ENCODE results near the gene SEPTIN6.
"Not testable (repeated sequence)": the region's sequence is repeated elsewhere in the genome, so short reads cannot be mapped to it uniquely, and the experiment has no call there.

Gene SEPTIN6

DNA sequence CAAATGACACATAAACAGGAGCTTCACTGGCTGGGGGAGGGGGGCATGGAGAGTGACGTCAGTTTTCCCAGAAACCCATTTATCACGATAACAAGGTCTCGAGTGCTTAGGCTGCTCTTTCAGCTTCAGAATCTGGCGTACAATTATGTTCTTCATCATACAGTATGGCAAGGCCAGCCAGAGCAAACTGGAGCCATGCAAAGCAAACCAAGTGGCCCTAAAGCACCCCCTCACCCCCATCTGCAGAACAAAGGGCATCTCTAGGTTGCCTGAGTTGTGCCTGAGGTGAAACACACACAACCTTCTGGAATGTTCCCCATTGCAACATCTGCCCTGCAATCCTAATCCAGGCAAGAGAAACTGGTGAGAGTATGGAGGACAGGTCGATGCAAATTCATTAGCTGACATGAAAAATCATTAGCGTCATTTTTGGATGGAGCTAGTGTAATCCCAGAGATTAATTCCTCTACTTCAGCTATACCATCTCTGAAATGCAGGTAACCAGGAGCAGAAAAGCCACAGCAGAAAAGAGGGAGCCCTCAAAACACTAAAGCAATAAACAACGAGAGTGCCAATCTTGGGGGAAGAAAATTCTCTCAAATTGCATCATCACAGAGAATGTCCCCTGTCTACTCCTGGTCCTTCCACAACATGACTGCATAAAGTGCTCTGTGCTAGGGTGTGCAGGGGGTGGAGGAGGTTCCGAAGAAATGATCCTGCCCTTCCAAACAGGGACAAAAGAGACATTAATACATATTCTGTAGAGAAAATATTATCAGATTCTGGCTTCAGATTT is 1.8 kb downstream of the SEPTIN6 start:
- peak overlapping the region; percentile 82 for H3K4me3 ChIP-seq (ENCODE audit: low read depth, low read length)
- no peak for TF ChIP-seq CTCF (IDR thresholded peaks at IDR 0.05; ENCODE audit: insufficient read depth, low read depth, low read length, missing control alignments)
- peak; percentile 60 for DNase-seq (ENCODE audit: low read depth)

DNA sequence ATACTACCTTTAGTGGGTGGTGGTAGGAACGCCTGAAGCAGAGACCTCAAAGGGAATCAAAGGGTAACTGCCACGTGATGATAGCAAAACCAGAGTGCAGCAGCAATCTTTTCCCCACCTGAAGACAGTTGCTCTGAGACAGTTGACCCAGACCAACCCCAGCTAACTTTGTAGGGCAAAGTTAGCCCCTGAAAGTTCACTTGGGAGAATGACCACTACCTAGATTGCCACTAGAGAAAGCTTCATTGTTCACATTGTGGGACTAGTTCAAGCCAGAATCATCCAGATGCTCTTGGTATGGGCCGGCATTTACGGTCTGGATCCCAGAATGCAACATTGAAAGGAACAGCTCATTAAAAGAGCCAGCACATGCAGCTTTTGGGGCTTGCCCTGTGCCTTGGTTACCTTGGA is 4.1 kb downstream of the SEPTIN6 start:
- DNase-seq (ENCODE audit: low read depth) = peak; percentile 64
- peak overlapping the region; percentile 82 for H3K4me3 ChIP-seq (ENCODE audit: low read depth, low read length)
- TF ChIP-seq CTCF (IDR thresholded peaks at IDR 0.05; ENCODE audit: insufficient read depth, low read depth, low read length, missing control alignments) = no peak

GRCh38 chrX:119687661-119688413 is 5.1 kb downstream of the SEPTIN6 start:
- DNase-seq (ENCODE audit: low read depth) = peak; percentile 35

DNA sequence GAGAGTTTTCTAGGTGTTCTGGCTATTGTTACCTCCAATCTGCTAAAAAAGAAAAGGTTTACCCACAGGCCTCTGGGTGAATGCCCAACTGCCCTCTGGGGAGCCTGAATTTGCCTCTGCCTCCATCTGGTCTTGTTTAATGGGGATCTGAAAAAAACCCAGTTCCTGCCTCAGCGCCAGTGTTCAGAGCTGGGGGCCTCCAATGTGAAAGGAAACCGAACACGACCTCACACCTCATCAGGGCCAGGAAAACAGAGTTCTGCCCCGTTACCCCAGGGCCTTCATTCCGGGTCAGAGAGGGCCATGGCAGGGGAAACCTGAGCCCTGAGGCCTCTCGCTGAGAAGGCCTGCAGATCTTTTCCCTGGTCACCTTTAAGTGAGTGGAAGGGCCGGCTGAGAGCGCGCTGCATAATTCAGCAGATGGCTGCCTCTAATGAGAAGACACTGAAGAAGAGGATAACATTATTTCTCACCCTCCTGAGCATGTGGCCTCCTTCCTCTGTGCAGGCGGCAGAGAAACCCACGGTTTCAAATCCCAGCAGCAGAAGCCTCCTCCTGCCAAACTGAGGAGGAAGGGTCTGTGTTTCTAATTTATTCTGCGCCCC is 6.8 kb downstream of the SEPTIN6 start:
- DNase-seq (ENCODE audit: low read depth) = peak; percentile 79

More at GRCh38 chrX:119687661-119688413, 5.1 kb downstream of the SEPTIN6 start:
- no peak for TF ChIP-seq CTCF (IDR thresholded peaks at IDR 0.05; ENCODE audit: insufficient read depth, low read depth, low read length, missing control alignments)
- H3K4me3 ChIP-seq (ENCODE audit: low read depth, low read length) = peak overlapping the region; percentile 82

GRCh38 chrX:119685225-119686066 is 7.5 kb downstream of the SEPTIN6 start:
- TF ChIP-seq CTCF (IDR thresholded peaks at IDR 0.05; ENCODE audit: insufficient read depth, low read depth, low read length, missing control alignments) = no peak
- H3K4me3 ChIP-seq (ENCODE audit: low read depth, low read length) = peak overlapping the region; percentile 82
- peak; percentile 77 for DNase-seq (ENCODE audit: low read depth)

More for the DNA sequence above, 6.8 kb downstream of the SEPTIN6 start:
- TF ChIP-seq CTCF (IDR thresholded peaks at IDR 0.05; ENCODE audit: insufficient read depth, low read depth, low read length, missing control alignments) = no peak
- peak overlapping the region; percentile 82 for H3K4me3 ChIP-seq (ENCODE audit: low read depth, low read length)

DNA sequence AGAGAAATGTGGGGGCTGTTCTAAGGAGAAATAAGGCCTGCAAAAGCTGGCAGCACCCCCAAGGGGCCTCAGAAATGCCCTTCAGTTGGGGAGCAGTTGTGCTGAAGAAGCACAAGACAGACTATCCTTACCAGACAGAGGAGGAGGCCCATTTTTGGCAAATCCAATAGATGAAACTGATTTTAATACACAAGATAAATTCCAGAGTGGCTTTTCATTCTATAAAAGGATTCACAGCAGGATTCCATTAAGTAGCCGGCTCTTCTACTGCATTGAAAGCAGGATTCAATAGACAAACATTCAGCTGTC is 8.1 kb downstream of the SEPTIN6 start:
- TF ChIP-seq CTCF (IDR thresholded peaks at IDR 0.05; ENCODE audit: insufficient read depth, low read depth, low read length, missing control alignments) = no peak
- H3K4me3 ChIP-seq (ENCODE audit: low read depth, low read length) = peak overlapping the region; percentile 82
- no peak for DNase-seq (ENCODE audit: low read depth)

DNA sequence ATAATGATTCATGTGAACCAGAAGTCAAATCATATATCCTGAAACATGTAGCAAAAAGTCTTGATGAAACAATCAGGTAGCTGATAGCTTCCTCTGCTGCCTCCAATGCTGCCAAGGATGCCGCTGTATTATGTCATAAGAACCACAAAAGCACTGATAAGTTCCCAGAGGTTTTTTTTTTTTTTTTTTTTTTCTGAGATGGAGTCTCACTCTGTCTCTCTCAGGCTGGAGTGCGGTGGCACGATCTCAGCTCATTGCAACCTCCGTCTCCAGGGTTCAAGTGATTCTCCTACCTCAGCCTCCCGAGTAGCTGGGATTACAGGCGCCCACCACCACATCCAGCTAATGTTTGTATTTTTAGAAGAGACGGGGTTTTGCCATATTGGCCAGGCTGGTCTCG is 8.7 kb downstream of the SEPTIN6 start:
- peak overlapping the region; percentile 82 for H3K4me3 ChIP-seq (ENCODE audit: low read depth, low read length)
- not testable (repeated sequence) for DNase-seq (ENCODE audit: low read depth)

All from GM12865 (cell line).